Body of pancreas (tissue), 4 donors: ENCODE measurements around the gene KCTD21.

Source experiments
- POLR2A ChIP-seq, 3 donors: fragments of 450-650 bp; IDR thresholded peaks; one replicate each; pipeline ENCODE4 v1.6.1; 2016; ENCODE audit warnings: antibody characterized with exemption in 3 of 3, mild to moderate bottlenecking in 2 of 3
- TF ChIP-seq, protein P1 (sequence below), 7 experiments: fragments of 450-650 bp in 4 of 7; fragments of 200-600 bp in 3 of 7; sonication (generic) in 3 of 7; IDR thresholded peaks; one replicate each; pipeline ENCODE4 v1.5.1; 2016 to 2019; ENCODE audit warnings: antibody characterized with exemption in 7 of 7

DNA sequence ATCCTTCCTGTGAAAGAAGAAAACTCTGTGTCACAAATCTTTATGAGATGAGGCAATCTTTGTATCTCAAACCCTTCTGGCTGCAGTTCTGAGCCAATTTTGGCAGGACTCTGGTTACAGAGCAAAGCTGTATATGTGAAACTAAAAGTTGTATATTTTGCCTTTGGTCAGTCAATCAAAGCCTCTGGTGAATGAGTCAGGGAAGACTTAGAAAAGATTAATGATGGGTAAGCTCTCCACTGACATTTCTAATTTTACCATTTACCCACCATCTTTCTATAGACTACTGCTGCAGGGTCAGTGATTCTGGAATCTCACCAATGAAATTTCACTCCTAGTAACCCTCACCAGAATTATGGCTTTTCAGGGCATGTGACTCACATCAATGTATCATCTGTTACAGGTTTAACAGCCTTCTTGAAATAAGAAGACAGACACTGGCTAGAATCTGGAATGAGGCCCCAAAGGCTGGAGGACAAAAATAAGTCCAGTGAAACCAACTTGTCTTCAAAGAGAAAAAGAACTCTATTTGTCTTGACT is 43.6 kb upstream of the KCTD21 start:
- TF ChIP-seq, protein P1, sequence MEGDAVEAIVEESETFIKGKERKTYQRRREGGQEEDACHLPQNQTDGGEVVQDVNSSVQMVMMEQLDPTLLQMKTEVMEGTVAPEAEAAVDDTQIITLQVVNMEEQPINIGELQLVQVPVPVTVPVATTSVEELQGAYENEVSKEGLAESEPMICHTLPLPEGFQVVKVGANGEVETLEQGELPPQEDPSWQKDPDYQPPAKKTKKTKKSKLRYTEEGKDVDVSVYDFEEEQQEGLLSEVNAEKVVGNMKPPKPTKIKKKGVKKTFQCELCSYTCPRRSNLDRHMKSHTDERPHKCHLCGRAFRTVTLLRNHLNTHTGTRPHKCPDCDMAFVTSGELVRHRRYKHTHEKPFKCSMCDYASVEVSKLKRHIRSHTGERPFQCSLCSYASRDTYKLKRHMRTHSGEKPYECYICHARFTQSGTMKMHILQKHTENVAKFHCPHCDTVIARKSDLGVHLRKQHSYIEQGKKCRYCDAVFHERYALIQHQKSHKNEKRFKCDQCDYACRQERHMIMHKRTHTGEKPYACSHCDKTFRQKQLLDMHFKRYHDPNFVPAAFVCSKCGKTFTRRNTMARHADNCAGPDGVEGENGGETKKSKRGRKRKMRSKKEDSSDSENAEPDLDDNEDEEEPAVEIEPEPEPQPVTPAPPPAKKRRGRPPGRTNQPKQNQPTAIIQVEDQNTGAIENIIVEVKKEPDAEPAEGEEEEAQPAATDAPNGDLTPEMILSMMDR (IDR thresholded peaks at IDR 0.05), result no peak
- no peak for TF ChIP-seq POLR2A (IDR thresholded peaks at IDR 0.05)
